Nephron (organoid): ENCODE data around the gene RIPOR1.
A peak's percentile ranks its signal among the peaks of the same experiment; 100 is the strongest.

ENCODE experiments used
- H3K27ac Mint-ChIP-seq, 3 experiments: 2 replicates each; pipeline ENCODE4 v1.8.0; 2020; ENCODE audit warnings: mixed read lengths in 3 of 3, mild to moderate bottlenecking in 2 of 3, moderate library complexity in 1 of 3
- H3K27me3 Mint-ChIP-seq: 2 replicates; pipeline ENCODE4 v1.8.0; 2021; ENCODE audit warnings: low read depth, mild to moderate bottlenecking, moderate library complexity, mixed read lengths
- H3K36me3 Mint-ChIP-seq: 2 replicates; pipeline ENCODE4 v1.8.0; 2020; ENCODE audit warnings: low read depth, mixed read lengths
- H3K4me1 Mint-ChIP-seq: 2 replicates; pipeline ENCODE4 v1.8.0; 2020; ENCODE audit warnings: mixed read lengths
- H3K4me3 Mint-ChIP-seq, 3 experiments: 2 replicates each; pipeline ENCODE4 v1.8.0; 2020; ENCODE audit warnings: mild to moderate bottlenecking in 3 of 3, mixed read lengths in 3 of 3, moderate library complexity in 2 of 3
- H3K9me3 Mint-ChIP-seq: 2 replicates; pipeline ENCODE4 v1.8.0; 2020; ENCODE audit warnings: mixed read lengths
- CTCF ChIP-seq, 3 experiments: fragments of 200-600 bp; sonication (generic); IDR thresholded peaks; one replicate each; pipeline ENCODE4 v1.5.0; 2021; ENCODE audit warnings: antibody characterized with exemption in 3 of 3; ENCODE audit not compliant: unreplicated experiment in 3 of 3

The RIPOR1 gene

GRCh38 chr16:67579686-67580085 lies 51.1 kb downstream of the RIPOR1 start:
- Mint-ChIP-seq H3K27ac (no peak overlapping the region), H3K4me1 (no peaks in the 10 kb centered on the region), H3K27me3 (peaks cover 3% of the 10 kb centered on the region), H3K36me3 (peaks cover 52% of the 10 kb centered on the region), H3K9me3 (no peaks in the 10 kb centered on the region), H3K4me3 (no peak overlapping the region)
- no peak for TF ChIP-seq CTCF (IDR thresholded peaks at IDR 0.05; ENCODE audit: unreplicated experiment in 3 of 3)

GRCh38 chr16:67580202-67580601 lies 51.6 kb downstream of the RIPOR1 start:
- no peak for TF ChIP-seq CTCF (IDR thresholded peaks at IDR 0.05; ENCODE audit: unreplicated experiment in 3 of 3)
- Mint-ChIP-seq H3K4me1 (no peaks in the 10 kb centered on the region), H3K27me3 (peaks cover 3% of the 10 kb centered on the region), H3K27ac (no peak overlapping the region), H3K36me3 (peaks cover 46% of the 10 kb centered on the region), H3K9me3 (no peaks in the 10 kb centered on the region), H3K4me3 (no peak overlapping the region)

- TF ChIP-seq CTCF (IDR thresholded peaks at IDR 0.05; ENCODE audit: unreplicated experiment in 3 of 3), result no peak
- Mint-ChIP-seq H3K27me3 (no peaks in the 10 kb centered on the region), H3K27ac (peak overlapping the region in 1 of 3 experiments; percentile 30), H3K9me3 (no peaks in the 10 kb centered on the region), H3K4me1 (peaks cover 16% of the 10 kb centered on the region), H3K36me3 (peaks cover 19% of the 10 kb centered on the region), H3K4me3 (no peak overlapping the region)
Observed at GRCh38 chr16:67593288-67593687, 64.7 kb downstream of the RIPOR1 start.

- Mint-ChIP-seq H3K4me3 (no peak overlapping the region), H3K36me3 (peaks cover 17% of the 10 kb centered on the region)
Observed at GRCh38 chr16:67593701-67594100, 65.1 kb downstream of the RIPOR1 start.

GRCh38 chr16:67594256-67594915 lies 65.8 kb downstream of the RIPOR1 start:
- Mint-ChIP-seq H3K27me3 (no peaks in the 10 kb centered on the region), H3K4me1 (peaks cover 21% of the 10 kb centered on the region), H3K4me3 (no peak overlapping the region), H3K9me3 (no peaks in the 10 kb centered on the region), H3K36me3 (peaks cover 15% of the 10 kb centered on the region), H3K27ac (peak overlapping the region in 1 of 3 experiments; percentile 30)
- TF ChIP-seq CTCF (IDR thresholded peaks at IDR 0.05; ENCODE audit: unreplicated experiment in 3 of 3), result no peak

More at GRCh38 chr16:67593701-67594100, 65.1 kb downstream of the RIPOR1 start:
- Mint-ChIP-seq H3K27me3 (no peaks in the 10 kb centered on the region), H3K4me1 (peaks cover 18% of the 10 kb centered on the region), H3K9me3 (no peaks in the 10 kb centered on the region), H3K27ac (peak overlapping the region in 1 of 3 experiments; percentile 30)
- TF ChIP-seq CTCF (IDR thresholded peaks at IDR 0.05; ENCODE audit: unreplicated experiment in 3 of 3), result no peak

- H3K4me1 Mint-ChIP-seq, result peaks cover 21% of the 10 kb centered on the region
- TF ChIP-seq CTCF (IDR thresholded peaks at IDR 0.05; ENCODE audit: unreplicated experiment in 3 of 3), result no peak
- peak overlapping the region in 1 of 3 experiments; percentile 30 for H3K27ac Mint-ChIP-seq
- H3K9me3 Mint-ChIP-seq, result no peaks in the 10 kb centered on the region
- no peak overlapping the region for H3K4me3 Mint-ChIP-seq
- H3K36me3 Mint-ChIP-seq, result peaks cover 11% of the 10 kb centered on the region
- H3K27me3 Mint-ChIP-seq, result no peaks in the 10 kb centered on the region
Observed at GRCh38 chr16:67594956-67595355, 66.3 kb downstream of the RIPOR1 start.
